NT2/D1 (cell line): ENCODE results near the gene SRSF3.

Experiments
- DNase-seq: peaks from one replicate; pipeline ENCODE4 v3.0.0-alpha.2; 2011; ENCODE audit warnings: low read depth, low spot score
- H3K27me3 ChIP-seq: 2 replicates; pipeline ENCODE4 v1.6.0; 2011; ENCODE audit warnings: mild to moderate bottlenecking; ENCODE audit not compliant: insufficient read length, insufficient read depth
- H3K36me3 ChIP-seq: 2 replicates; pipeline ENCODE4 v1.6.1; 2011; ENCODE audit warnings: mild to moderate bottlenecking, low read length, mixed read lengths; ENCODE audit not compliant: insufficient read depth, insufficient read length
- H3K4me1 ChIP-seq: 2 replicates; pipeline ENCODE4 v1.5.1; 2011; ENCODE audit not compliant: insufficient read depth, insufficient read length
- H3K4me3 ChIP-seq: 2 replicates; pipeline ENCODE4 v1.5.1; 2011; ENCODE audit warnings: low read depth; ENCODE audit not compliant: insufficient read length
- H3K9ac ChIP-seq: 2 replicates; pipeline ENCODE4 v1.6.0; 2011; ENCODE audit warnings: low read depth; ENCODE audit not compliant: insufficient read length
- H3K9me3 ChIP-seq: 2 replicates; pipeline ENCODE4 v1.5.1; 2011; ENCODE audit warnings: mild to moderate bottlenecking, low read length; ENCODE audit not compliant: insufficient read depth
- SUZ12 ChIP-seq: IDR thresholded peaks from 2 replicates; pipeline ENCODE4 v1.6.1; 2011; ENCODE audit not compliant: insufficient read length, insufficient read depth; ENCODE audit errors: extremely low read depth
- YY1 ChIP-seq: IDR thresholded peaks from 2 replicates; pipeline ENCODE4 v1.6.1; 2011; ENCODE audit not compliant: insufficient read length, insufficient read depth
- ZNF274 ChIP-seq: IDR thresholded peaks from 2 replicates; pipeline ENCODE4 v1.6.1; 2011; ENCODE audit warnings: mild to moderate bottlenecking, low read depth, low read length

SRSF3 gene

DNA sequence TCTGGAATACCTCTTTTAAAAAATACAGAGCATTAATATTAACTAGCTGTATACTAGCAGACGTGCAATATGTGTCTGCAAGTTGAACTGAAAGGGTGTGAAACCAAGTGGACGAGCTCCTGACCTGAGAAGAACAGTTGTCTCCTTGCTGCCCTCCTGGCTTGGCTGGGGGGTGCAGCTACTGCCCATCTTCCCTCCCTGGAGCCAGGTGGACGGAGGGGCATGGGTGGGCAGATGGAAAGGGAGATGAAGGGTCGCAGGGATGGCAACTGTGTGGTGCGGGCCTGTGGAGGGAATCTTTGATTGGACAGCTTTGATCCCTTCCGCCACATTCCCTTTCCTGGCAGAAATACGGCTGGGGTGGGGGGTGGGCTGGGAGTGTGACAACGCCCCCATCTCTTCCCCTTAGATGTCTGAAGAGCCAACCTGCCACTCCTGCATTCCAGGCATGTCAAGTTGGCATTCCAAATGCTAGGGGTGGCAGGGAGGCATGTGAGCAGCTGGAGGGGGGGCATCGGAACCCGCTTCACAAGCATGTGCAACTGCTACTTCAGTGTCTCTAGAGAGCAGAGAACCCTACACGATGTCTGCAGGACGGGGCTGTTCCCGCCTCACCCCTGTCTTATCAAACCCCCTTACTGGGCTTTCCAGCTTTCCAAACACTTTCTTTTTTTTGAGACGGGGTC, 37.3 kb downstream of the SRSF3 start:
- Histone ChIP-seq H3K4me1 (peaks cover 15% of the 10 kb centered on the region), H3K27me3 (no peaks in the 10 kb centered on the region), H3K9me3 (no peaks in the 10 kb centered on the region), H3K36me3 (no peaks in the 10 kb centered on the region), H3K4me3 (no peak overlapping the region), H3K9ac (no peak overlapping the region)
- no peak for DNase-seq
- TF ChIP-seq ZNF274 = no peak

DNA sequence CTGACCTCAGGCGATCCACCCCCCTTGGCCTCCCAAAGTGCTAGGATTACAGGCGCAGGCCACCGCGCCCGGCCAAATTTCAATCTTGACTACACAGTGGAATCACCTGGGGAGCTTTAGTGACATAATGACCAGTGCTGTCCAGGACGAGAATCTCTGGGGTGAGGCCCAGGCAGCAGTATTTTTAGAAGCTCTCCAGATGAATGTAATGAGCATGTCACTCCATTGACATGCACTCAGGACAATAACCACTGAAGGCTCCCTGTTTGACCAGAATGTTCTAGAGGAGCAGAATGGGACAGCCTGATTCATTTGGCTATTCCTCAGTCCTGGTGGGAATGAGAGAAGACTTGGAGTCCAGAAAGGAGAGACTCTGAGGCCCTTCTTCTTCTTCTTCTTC, 39.2 kb downstream of the SRSF3 start:
- peaks cover 18% of the 10 kb centered on the region for H3K4me1 ChIP-seq
- no peak for DNase-seq
- no peaks in the 10 kb centered on the region for H3K9me3 ChIP-seq
- no peaks in the 10 kb centered on the region for H3K36me3 ChIP-seq
- TF ChIP-seq YY1 = no peak
- TF ChIP-seq SUZ12 = no peak
- no peak for TF ChIP-seq ZNF274
- no peaks in the 10 kb centered on the region for H3K27me3 ChIP-seq
- H3K9ac ChIP-seq = no peak overlapping the region
- no peak overlapping the region for H3K4me3 ChIP-seq

- H3K27me3 ChIP-seq = no peaks in the 10 kb centered on the region
- H3K36me3 ChIP-seq = no peaks in the 10 kb centered on the region
- no peak overlapping the region for H3K4me3 ChIP-seq
- no peak for TF ChIP-seq SUZ12
- no peak for TF ChIP-seq YY1
- no peak for TF ChIP-seq ZNF274
- no peak overlapping the region for H3K9ac ChIP-seq
- DNase-seq = no peak
- H3K4me1 ChIP-seq = peaks cover 18% of the 10 kb centered on the region
- no peaks in the 10 kb centered on the region for H3K9me3 ChIP-seq
Observed at GRCh38 chr6:36633915-36634314, 39.8 kb downstream of the SRSF3 start.

DNA sequence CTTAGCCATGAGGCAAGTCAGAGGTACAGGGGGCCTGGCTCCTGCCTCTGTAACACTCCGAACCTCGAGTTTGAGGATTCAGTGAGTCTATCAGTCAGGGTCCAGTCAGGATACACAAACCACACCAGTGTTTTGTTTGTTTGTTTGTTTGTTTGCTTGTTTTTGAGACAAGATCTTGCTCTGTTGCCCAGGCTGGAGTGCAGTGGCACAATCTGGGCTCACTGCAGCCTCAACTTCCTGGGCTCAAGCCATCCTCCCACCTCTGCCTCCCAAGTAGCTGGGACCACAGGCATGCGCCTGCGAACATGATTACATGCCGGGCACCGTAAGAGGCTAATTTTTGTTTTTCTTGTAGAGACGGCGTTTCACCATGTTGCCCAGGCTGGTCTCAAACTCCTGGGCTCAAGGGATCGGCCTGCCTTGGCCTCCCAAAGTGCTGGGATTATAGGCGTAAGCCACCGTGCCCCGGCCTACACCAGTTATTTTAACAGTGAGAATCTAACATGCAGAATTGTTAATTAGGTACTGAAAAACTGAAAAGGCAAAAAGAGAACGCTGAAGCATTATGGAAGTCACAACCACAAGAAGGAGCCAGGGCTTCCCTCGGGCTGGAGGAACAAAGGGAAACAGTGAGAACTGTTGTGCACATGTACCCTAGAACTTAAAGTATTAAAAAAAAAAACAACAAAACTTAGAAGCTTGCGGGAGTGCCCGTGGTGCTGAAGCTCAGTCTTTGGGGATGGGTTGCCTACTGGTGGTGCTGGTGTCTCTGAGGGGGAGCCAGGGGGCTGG, 40.4 kb downstream of the SRSF3 start:
- no peaks in the 10 kb centered on the region for H3K9me3 ChIP-seq
- no peaks in the 10 kb centered on the region for H3K27me3 ChIP-seq
- H3K4me1 ChIP-seq = peaks cover 18% of the 10 kb centered on the region
- H3K9ac ChIP-seq = no peak overlapping the region
- TF ChIP-seq ZNF274 = no peak
- TF ChIP-seq SUZ12 = no peak
- TF ChIP-seq YY1 = no peak
- H3K4me3 ChIP-seq = no peak overlapping the region
- H3K36me3 ChIP-seq = no peaks in the 10 kb centered on the region
- DNase-seq = no peak

GRCh38 chr6:36636283-36636682, 42.1 kb downstream of the SRSF3 start:
- DNase-seq = no peak
- Histone ChIP-seq H3K4me3 (no peak overlapping the region), H3K36me3 (no peaks in the 10 kb centered on the region), H3K9me3 (no peaks in the 10 kb centered on the region), H3K4me1 (peaks cover 18% of the 10 kb centered on the region), H3K27me3 (no peaks in the 10 kb centered on the region), H3K9ac (peak overlapping the region; percentile 26)
- no peak for TF ChIP-seq YY1
- no peak for TF ChIP-seq SUZ12
- no peak for TF ChIP-seq ZNF274

DNA sequence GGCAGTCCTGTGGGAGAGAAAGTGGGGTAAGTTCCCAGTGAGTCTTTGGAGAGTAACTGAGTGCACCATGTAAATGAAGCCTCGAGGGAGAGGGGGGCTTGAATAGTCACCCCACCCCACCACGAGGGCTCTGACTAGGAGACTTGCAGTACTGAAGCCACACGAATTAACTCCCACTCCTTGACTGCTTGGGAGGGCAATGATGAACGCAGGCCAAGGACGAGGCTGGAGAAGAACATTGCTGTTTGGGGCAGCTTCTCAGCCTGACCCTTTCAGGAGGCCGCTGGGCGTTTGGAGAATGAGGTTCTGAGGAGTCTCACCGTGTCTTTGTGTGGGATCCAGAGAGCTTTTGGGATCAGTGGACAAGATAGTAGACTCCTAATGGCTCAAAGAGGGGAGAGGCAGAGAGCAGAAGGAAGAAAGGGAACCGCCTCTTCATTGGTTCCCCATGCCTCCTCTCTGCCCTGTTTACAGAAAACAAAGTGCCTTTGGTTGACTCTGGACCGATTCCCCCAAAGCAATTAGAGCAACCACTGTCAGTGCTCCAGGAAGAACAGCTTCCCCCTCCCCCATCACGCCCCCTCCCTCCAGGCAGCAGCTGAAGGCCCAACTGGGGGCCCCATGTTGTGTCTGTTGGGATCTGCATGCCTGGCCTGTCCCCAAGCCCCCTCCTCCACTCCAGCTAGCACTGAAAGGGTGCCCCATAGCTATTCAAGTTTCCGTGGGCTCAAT, 42.7 kb downstream of the SRSF3 start:
- Histone ChIP-seq H3K27me3 (no peaks in the 10 kb centered on the region), H3K4me3 (no peak overlapping the region), H3K9me3 (no peaks in the 10 kb centered on the region), H3K4me1 (peaks cover 18% of the 10 kb centered on the region), H3K9ac (peak overlapping the region; percentile 26), H3K36me3 (no peaks in the 10 kb centered on the region)
- DNase-seq = no peak
- TF ChIP-seq SUZ12 = no peak
- no peak for TF ChIP-seq ZNF274

DNA sequence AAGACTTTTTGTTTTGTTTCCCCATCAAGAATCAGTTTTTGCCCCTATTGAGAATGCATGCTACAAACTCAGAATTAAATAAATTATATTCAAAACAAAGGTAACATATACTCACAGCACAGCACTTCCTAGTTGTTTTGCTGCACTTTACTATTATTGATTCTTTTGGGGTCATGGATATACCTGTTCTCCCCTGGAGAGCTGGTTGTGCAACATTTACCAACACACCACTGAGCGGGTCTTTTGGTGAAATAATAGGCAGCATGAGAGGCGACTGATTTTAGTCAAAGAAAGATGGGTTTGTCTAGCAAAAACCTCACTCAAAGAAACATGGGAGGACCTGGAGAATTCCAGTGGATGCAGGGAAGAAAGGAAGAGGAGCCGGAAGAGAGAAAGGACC, 44.4 kb downstream of the SRSF3 start:
- TF ChIP-seq YY1 = no peak
- no peak for TF ChIP-seq ZNF274
- no peak for TF ChIP-seq SUZ12
- Histone ChIP-seq H3K4me1 (peaks cover 23% of the 10 kb centered on the region), H3K9ac (no peak overlapping the region)

More for the DNA sequence above, 44.4 kb downstream of the SRSF3 start:
- H3K36me3 ChIP-seq = no peaks in the 10 kb centered on the region
- H3K4me3 ChIP-seq = no peak overlapping the region
- DNase-seq = no peak
- no peaks in the 10 kb centered on the region for H3K9me3 ChIP-seq
- no peaks in the 10 kb centered on the region for H3K27me3 ChIP-seq
